Astrocyte (in vitro differentiated cells and primary cell): ENCODE measurements around the gene CREB3L2.

ENCODE experiments used
- EZH2 ChIP-seq: IDR thresholded peaks from 2 replicates; pipeline ENCODE4 v1.6.1; 2012; ENCODE audit warnings: mild to moderate bottlenecking, low read length, inconsistent platforms; ENCODE audit not compliant: insufficient read depth
- TF ChIP-seq, protein P1 (sequence below): IDR thresholded peaks from 2 replicates; pipeline ENCODE4 v1.5.1; 2011; ENCODE audit warnings: low read depth, mild to moderate bottlenecking, inconsistent platforms, low read length, moderate library complexity; ENCODE audit not compliant: insufficient read depth

- TF ChIP-seq, protein P1, sequence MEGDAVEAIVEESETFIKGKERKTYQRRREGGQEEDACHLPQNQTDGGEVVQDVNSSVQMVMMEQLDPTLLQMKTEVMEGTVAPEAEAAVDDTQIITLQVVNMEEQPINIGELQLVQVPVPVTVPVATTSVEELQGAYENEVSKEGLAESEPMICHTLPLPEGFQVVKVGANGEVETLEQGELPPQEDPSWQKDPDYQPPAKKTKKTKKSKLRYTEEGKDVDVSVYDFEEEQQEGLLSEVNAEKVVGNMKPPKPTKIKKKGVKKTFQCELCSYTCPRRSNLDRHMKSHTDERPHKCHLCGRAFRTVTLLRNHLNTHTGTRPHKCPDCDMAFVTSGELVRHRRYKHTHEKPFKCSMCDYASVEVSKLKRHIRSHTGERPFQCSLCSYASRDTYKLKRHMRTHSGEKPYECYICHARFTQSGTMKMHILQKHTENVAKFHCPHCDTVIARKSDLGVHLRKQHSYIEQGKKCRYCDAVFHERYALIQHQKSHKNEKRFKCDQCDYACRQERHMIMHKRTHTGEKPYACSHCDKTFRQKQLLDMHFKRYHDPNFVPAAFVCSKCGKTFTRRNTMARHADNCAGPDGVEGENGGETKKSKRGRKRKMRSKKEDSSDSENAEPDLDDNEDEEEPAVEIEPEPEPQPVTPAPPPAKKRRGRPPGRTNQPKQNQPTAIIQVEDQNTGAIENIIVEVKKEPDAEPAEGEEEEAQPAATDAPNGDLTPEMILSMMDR, result no peak
- no peak for TF ChIP-seq EZH2
Observed at GRCh38 chr7:137852108-137852507, 149.8 kb downstream of the CREB3L2 start.
